Large intestine (tissue), 3 donors: ENCODE data around the gene SIRPA. TPM values are rescaled to one million over a fixed set of nuclear protein-coding genes. Genes with fewer than 3 reads are reported as not detected.

Experiments
- DNase-seq, 2 donors: peaks; one replicate each; pipeline versions ENCODE4 v3.0.0 to v3.0.0-alpha.2; 2013
- H3K27ac ChIP-seq: one replicate; pipeline ENCODE4 v1.5.1; 2013; ENCODE audit warnings: low read length
- H3K27me3 ChIP-seq: 2 replicates; pipeline ENCODE4 v1.6.1; 2013; ENCODE audit warnings: low read length; ENCODE audit not compliant: control insufficient read depth, insufficient read depth
- H3K36me3 ChIP-seq: 2 replicates; pipeline ENCODE4 v1.6.1; 2013; ENCODE audit warnings: low read length; ENCODE audit not compliant: control insufficient read depth, insufficient read depth
- H3K4me1 ChIP-seq: one replicate; pipeline ENCODE4 v1.6.1; 2013; ENCODE audit warnings: low read length; ENCODE audit not compliant: control insufficient read depth, insufficient read depth
- H3K4me3 ChIP-seq: one replicate; pipeline ENCODE4 v1.5.1; 2013; ENCODE audit warnings: low read length
- H3K9me3 ChIP-seq: one replicate; pipeline ENCODE4 v1.6.1; 2013; ENCODE audit warnings: mild to moderate bottlenecking, low read depth, low read length, moderate library complexity; ENCODE audit not compliant: control insufficient read depth
- WGBS: methylation state at CpG from one replicate; pipeline ENCODE4 v1.1.5; 2013; ENCODE audit warnings: low lambda C conversion rate; ENCODE audit not compliant: insufficient coverage; 5-methylcytosine and 5-hydroxymethylcytosine counted together
- polyA plus RNA-seq: library from polyadenylated mRNA; unstranded; fragments of 120-200 nt; gene quantifications from one replicate; pipeline ENCODE4 v1.2.1, GENCODE V29; 2013

The SIRPA gene
- polyA plus RNA-seq, 1 donor, result 29.1 TPM

DNA sequence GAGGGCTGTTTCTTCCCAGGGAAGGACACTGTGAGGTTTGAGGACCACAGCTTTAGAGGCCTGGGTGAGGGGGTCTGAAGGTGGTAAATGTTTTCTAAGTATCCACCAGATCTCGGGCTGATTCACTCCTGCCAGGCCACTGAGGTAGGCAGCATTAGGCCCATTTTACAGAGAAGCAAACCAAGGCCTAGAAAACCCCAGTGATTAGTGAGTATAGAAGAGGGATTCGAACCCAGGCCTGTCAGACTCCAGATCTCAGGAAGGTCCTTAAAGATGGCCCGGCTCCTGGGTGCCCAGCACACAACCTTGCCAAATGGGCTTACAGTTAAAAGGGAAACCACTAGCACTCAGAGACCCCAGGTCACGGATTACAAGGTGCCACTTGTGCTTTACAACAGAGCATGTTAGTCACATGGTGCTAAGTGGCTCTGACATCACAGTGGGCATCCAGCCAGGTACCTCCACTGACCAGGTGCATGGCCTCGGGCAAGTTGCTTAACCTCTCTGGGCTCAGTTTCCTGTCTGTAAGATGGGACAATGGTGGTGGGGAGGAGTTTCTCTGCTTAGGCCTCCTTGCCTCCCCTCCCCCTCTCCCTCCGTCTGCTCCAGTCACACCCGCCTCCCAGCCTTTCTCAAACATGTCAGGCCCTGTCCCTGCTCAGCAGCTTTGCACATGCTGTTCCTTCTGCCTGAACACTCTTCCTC lies 18.8 kb upstream of the SIRPA start:
- H3K4me1 ChIP-seq, result peaks cover 50% of the 10 kb centered on the region
- H3K9me3 ChIP-seq, result no peaks in the 10 kb centered on the region
- no peaks in the 10 kb centered on the region for H3K36me3 ChIP-seq
- DNase-seq, result peak in 1 of 2 donors; percentile 59
- H3K4me3 ChIP-seq, result no peak overlapping the region
- H3K27ac ChIP-seq, result peak overlapping the region; percentile 84
- H3K27me3 ChIP-seq, result no peaks in the 10 kb centered on the region
- WGBS, result no CpG with 5 or more reads among the region's 7 CpGs

DNA sequence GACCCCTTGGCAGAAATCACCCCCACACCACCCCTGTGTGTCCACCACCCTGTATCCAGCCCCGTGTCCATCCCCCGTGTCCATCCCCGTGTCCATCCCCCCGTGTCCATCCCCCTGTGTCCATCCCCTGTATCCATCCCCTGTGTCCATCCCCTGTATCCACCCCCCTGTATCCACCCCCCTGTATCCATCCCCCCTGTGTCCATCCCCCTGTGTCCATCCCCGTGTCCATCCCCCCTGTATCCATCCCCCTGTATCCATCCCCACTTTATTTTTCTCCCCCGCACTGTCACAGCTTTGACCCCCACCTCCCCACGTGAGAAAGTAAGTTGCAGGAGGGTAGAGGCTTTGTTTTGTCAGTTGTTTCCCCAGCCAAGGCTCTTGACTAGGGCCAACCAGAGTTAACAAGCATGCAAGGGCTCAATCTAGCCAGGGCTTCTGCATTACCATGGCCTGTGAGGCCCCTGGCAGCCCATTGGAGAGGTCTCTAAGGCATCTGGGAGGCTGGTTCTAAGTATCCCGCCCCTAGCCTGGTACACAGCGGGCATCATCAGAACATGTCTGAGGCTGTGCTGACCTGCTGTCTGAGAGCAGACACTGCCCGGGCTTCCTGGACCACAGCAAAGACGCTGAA lies 18.1 kb upstream of the SIRPA start:
- H3K4me3 ChIP-seq, result no peak overlapping the region
- no CpG with 5 or more reads among the region's 11 CpGs for WGBS
- H3K27ac ChIP-seq, result no peak overlapping the region
- H3K4me1 ChIP-seq, result peaks cover 43% of the 10 kb centered on the region
- no peak for DNase-seq
- no peaks in the 10 kb centered on the region for H3K36me3 ChIP-seq
- no peaks in the 10 kb centered on the region for H3K27me3 ChIP-seq
- H3K9me3 ChIP-seq, result no peaks in the 10 kb centered on the region

DNA sequence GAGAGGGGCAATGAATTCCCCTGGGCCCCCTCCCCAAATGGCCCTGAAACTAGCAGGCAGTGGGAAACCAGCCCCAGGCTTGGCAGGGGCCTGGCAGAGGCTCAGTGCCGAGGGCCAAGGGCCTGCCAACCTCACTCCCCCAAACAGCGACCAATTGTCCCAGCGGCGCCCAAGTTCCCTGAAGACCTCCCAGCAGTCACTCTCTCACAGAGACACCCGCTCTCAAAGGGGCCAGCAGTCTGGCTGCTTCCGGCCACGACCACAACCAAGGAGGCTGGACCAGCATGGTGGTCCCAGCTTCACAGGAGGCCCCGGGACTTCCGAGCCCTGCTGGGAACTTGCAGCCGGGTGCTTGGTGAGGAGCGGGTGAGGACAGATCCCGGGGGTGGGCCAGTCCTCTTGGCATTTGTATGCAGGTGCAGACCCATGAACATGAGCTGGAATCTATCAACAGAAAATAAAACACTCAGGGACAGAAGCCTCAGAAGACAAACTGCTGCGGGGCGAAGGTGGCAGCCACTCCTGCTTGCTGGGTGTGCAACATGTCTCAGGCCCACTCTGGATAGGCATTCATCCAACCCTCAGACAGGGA lies 17.5 kb upstream of the SIRPA start:
- no peaks in the 10 kb centered on the region for H3K9me3 ChIP-seq
- H3K36me3 ChIP-seq, result no peaks in the 10 kb centered on the region
- WGBS, result no CpG with 5 or more reads among the region's 14 CpGs
- H3K4me1 ChIP-seq, result peaks cover 41% of the 10 kb centered on the region
- H3K27ac ChIP-seq, result no peak overlapping the region
- H3K4me3 ChIP-seq, result no peak overlapping the region
- no peak for DNase-seq
- no peaks in the 10 kb centered on the region for H3K27me3 ChIP-seq

DNA sequence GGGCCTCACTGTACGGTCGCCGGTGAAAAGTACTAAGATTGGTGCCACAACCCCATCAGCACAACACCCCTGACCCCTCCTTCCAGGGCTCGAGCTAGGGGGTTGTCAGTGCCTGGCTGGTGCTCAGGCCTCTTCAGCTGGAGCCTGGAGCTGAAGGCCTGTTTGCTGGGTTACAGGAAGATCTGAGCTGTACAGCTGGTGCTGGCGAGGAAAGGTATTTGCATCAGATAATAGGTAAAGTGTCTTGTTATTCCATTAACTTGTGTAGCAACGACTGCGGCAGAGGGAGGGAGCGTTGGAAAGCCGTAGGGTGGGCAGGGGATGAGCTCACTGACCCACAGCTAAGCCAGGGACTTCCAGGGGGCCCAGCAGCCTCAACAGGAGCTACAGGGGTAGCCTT lies 15.8 kb upstream of the SIRPA start:
- Histone ChIP-seq H3K27me3 (no peaks in the 10 kb centered on the region), H3K9me3 (no peaks in the 10 kb centered on the region), H3K36me3 (no peaks in the 10 kb centered on the region), H3K4me1 (peaks cover 25% of the 10 kb centered on the region), H3K27ac (no peak overlapping the region), H3K4me3 (no peak overlapping the region)
- DNase-seq, result no peak
- WGBS, result no CpG with 5 or more reads among the region's 9 CpGs

DNA sequence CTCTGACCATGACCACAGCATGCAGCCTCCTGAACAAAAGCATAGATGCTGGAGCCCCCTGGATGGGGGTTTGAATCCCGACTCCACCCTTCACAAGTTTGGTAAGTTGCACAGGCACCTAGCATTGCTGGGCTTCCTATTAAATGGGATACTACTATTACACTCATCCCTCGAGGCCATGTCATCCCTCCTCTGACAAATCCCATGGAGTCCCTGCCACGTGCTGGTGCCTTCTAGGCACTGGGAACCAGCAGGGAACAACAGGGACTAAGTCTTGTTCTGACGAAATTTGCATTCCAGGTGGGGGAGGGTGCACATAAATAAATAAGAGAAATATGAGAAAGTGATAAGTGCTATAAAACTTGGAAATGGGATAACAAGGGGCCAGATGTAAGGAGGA lies 15.3 kb upstream of the SIRPA start:
- Histone ChIP-seq H3K27ac (no peak overlapping the region), H3K4me1 (peaks cover 20% of the 10 kb centered on the region), H3K27me3 (no peaks in the 10 kb centered on the region), H3K36me3 (no peaks in the 10 kb centered on the region), H3K4me3 (no peak overlapping the region), H3K9me3 (no peaks in the 10 kb centered on the region)
- WGBS, result no CpG with 5 or more reads among the region's 4 CpGs
- no peak for DNase-seq

DNA sequence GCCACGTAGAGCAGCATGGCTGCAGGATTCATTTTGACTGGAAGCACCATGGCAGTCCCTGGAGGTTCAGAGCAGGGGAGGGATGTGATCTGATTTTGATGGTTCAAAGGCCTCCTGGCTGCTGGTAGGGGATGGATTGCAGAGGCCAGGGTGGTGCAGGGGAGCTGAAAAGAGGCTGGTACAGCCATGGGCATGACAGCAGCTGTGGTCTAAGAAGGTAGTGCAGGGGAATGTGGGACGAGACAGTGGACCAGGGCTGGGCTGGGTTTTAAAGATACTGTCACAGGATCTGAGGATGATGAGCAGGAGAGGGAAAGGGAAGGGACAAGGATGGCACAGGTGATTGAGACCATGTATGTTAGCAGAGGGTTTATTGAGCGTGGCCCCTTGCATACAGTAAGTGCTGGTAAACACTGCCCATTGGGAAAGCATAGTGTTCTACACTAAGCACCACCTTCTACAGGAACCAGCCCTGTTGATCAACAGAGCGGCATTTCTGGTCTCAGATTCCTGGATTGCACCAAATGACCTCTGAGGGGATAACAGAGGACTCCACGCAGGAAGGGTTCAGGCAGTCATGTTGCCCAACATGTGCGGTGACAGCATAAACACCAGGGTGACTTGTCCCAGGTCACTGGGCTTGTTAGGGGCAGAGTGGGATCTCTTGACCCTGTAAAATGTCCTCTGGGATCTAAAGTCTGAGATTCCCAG lies 14.5 kb upstream of the SIRPA start:
- no peak for DNase-seq
- Histone ChIP-seq H3K9me3 (no peaks in the 10 kb centered on the region), H3K27me3 (no peaks in the 10 kb centered on the region), H3K27ac (no peak overlapping the region), H3K36me3 (no peaks in the 10 kb centered on the region), H3K4me3 (no peak overlapping the region), H3K4me1 (peaks cover 13% of the 10 kb centered on the region)
- WGBS, result no CpG with 5 or more reads among the region's 6 CpGs

DNA sequence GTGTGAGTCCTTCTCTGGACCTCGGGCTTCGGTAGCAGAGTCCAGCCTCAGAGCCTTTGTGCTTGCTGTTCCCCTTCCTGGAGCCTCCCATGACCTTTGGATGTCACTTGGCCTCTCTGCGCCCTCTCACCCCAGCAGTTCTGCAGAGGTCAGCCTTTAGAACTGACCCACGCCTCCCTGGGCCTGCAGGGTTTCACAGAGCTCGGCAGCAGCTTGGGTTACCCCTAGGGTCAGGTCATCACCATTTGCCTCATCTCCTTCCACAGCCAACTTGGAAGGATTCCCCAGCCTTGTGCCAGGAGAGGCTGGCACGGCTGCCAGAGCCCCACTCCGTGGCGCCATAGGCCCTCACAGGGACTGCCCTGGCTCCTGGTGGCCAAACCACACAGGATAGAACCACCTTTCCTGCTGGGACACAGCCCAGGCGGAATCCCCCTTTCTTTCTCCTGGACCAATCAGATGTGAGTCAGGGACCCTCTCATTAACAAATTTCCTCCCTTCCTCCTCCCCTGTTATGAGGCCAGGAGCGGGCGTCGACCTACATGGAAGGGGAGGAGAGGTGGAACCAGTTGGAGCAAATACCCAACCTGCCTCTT lies 13.9 kb upstream of the SIRPA start:
- peaks cover 6% of the 10 kb centered on the region for H3K4me1 ChIP-seq
- WGBS, result no CpG with 5 or more reads among the region's 12 CpGs
- no peaks in the 10 kb centered on the region for H3K36me3 ChIP-seq

DNA sequence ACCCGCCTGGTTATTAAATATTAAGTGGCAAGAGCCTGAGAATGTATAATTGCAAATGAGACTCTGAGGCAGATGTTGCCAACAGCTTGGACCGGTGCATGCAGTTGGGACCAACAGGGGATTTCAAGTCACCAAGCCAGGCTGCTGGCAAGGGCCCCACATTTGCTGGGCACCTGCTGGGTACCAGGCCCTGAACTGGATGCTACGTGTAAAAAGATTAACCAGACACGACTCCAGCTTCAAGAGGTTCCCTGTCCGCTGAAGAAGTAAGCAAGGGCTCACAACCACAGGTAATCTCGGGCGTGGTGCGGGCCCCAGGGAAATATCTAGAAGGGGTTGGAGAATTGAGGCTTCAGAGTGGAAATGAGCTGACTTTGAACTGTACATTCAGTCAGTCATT lies 13.2 kb upstream of the SIRPA start:
- Histone ChIP-seq H3K4me1 (peaks cover 4% of the 10 kb centered on the region), H3K9me3 (no peaks in the 10 kb centered on the region), H3K27me3 (no peaks in the 10 kb centered on the region), H3K27ac (no peak overlapping the region), H3K4me3 (no peak overlapping the region), H3K36me3 (no peaks in the 10 kb centered on the region)
- DNase-seq, result no peak
- WGBS, result 20% methylated on average over 2 of the region's 8 CpGs

More for the DNA sequence above, 13.9 kb upstream of the SIRPA start:
- H3K9me3 ChIP-seq, result no peaks in the 10 kb centered on the region
- H3K27me3 ChIP-seq, result no peaks in the 10 kb centered on the region
- no peak for DNase-seq
- no peak overlapping the region for H3K27ac ChIP-seq
- no peak overlapping the region for H3K4me3 ChIP-seq

DNA sequence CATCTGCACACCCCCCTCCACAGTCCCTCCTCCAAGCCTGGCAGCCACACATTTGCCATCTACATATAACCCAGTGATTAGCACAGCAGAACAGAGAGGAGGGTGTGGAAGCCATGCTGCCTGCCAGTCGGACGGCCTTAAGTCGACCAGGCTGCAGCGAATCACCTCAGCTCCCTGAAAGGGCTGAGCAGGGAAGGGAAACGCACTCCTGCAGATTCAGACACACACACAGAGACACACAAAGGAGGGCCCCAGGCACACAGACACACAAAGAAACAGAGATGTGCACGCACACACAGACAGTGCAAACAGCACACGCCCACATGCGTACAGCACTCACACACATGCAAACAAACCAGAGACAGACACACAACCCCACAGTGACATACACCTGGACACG lies 11.2 kb upstream of the SIRPA start:
- no CpG with 5 or more reads among the region's 9 CpGs for WGBS
- Histone ChIP-seq H3K9me3 (no peaks in the 10 kb centered on the region), H3K27ac (no peak overlapping the region), H3K27me3 (no peaks in the 10 kb centered on the region), H3K36me3 (no peaks in the 10 kb centered on the region), H3K4me3 (no peak overlapping the region), H3K4me1 (peaks cover 7% of the 10 kb centered on the region)
- no peak for DNase-seq

DNA sequence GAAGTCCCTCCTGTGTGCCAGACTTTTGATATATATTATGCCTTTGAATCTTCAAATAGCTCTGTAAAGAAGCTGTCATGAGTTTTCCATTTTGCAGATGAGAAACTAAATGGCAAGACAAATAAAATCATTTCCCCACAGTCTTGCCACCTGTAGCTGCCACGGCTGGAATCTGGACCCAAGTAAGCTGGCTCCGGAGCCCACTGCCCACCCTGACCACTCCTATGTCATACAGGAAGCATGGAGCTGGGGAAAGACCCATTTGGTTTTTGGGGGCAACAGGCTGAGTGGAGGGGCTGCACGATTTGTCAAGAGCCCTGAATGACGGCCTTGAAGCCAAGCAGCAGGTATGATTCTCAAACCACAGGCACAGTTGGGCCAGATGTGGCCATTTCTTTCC lies 10.0 kb upstream of the SIRPA start:
- Histone ChIP-seq H3K4me3 (no peak overlapping the region), H3K27ac (no peak overlapping the region), H3K4me1 (peaks cover 7% of the 10 kb centered on the region), H3K36me3 (no peaks in the 10 kb centered on the region), H3K27me3 (no peaks in the 10 kb centered on the region), H3K9me3 (no peaks in the 10 kb centered on the region)
- WGBS, result no CpG with 5 or more reads among the region's 4 CpGs
- no peak for DNase-seq
